Pancreas (tissue), 10 donors: ENCODE results near the gene SPTLC1. TPM values are rescaled to one million over a fixed set of nuclear protein-coding genes. Genes with fewer than 3 reads are reported as not detected.

ENCODE experiments used
- ATAC-seq, 4 donors: fragments of 200-7000 bp; cut with Tn5 transposase; one replicate each; pipeline versions ENCODE4 v1.8.0 to v1.9.1; 2020; ENCODE audit warnings: mild to moderate bottlenecking in 4 of 4, moderate library complexity in 4 of 4
- DNase-seq, 6 donors: peaks; one replicate each; pipeline ENCODE4 v3.0.0-alpha.2; 2020
- FAIRE-seq: peaks from 2 replicates; lab custom pipeline; 2012; peaks lifted over from hg19 to GRCh38; lab: Jason Lieb, UNC
- H3K27ac ChIP-seq, 4 donors: fragments of 200-600 bp; sonication (generic); 1 replicate in 3 of 4; 2 replicates in 1 of 4; pipeline versions ENCODE4 v1.5.0 to v1.8.0; 2020
- H3K27me3 ChIP-seq, 4 donors: fragments of 200-600 bp; one replicate each; pipeline ENCODE4 v1.8.0; 2021
- H3K36me3 ChIP-seq, 3 donors: fragments of 200-600 bp; sonication (generic) in 1 of 3; one replicate each; pipeline versions ENCODE4 v1.5.0 to v1.8.0; 2020 to 2021
- H3K4me1 ChIP-seq, 3 donors: fragments of 200-600 bp; one replicate each; pipeline ENCODE4 v1.8.0; 2021
- H3K4me3 ChIP-seq, 4 donors: fragments of 200-600 bp; sonication (generic) in 2 of 4; one replicate each; pipeline versions ENCODE4 v1.5.0 to v1.8.0; 2020 to 2021
- H3K9me3 ChIP-seq, 4 donors: fragments of 200-600 bp; one replicate each; pipeline ENCODE4 v1.8.0; 2021
- CTCF ChIP-seq, 4 donors: fragments of 200-600 bp; sonication (generic) in 3 of 4; IDR thresholded peaks; one replicate each; pipeline versions ENCODE4 v1.5.0 to v1.8.0; 2021; ENCODE audit warnings: antibody characterized with exemption in 4 of 4
- WGBS, 2 donors: extraction: QIAGEN DNeasy Blood & Tissue Kit; methylation state at CpG; one replicate each; pipeline ENCODE4 v1.1.7; 2013; 5-methylcytosine and 5-hydroxymethylcytosine counted together
- intact Hi-C, 3 donors: fragments of 100-400 bp; cut with DNase I; formaldehyde crosslinking; loops; one replicate each; pipeline versions ENCODE4 v1.11.1 to v1.14.2; 2022
- polyA plus RNA-seq, 2 donors: library from polyadenylated mRNA; stranded (reverse); fragments of 200-250 nt; gene quantifications; one replicate each; pipeline ENCODE4 v1.2.3, GENCODE V29; 2013
- total RNA-seq, 6 donors: library from RNA; stranded (reverse); fragmentation: NEBNext Ultra II Directional in 4 of 6; extraction: Animal tissue kit (Norgen Biotek cat#: 25700) in 4 of 6; gene quantifications; one replicate each; pipeline versions ENCODE4 v1.2.1 to v1.2.4, GENCODE V29; 2021 to 2023
- donor health status: healthy with polysubstance abuse.
- donor health status: DM: no; HTN: no; CAD: no; lungs with moderate emphysema.
- donor health status: DM: no; HTN: no; CAD: no.
- donor health status: control.
- donor health status: control.
- donor health status: Bipolar disorder and iron deficiency.
- donor health status: DM: yes; HTN: yes; CAD: no.
- donor health status: DM: no; HTN: no; CAD: no.
- donor health status: DM: no; HTN: no; CAD: no.
- donor health status: DM: yes; HTN: yes; CAD: no.

SPTLC1 gene
- total and polyA plus RNA-seq, 8 donors, result 13.0 to 36.0 (median 25.0) TPM

- Histone ChIP-seq H3K27ac (no peak overlapping the region), H3K4me3 (no peak overlapping the region), H3K4me1 (no peaks in the 10 kb centered on the region), H3K9me3 (no peaks in the 10 kb centered on the region), H3K27me3 (no peaks in the 10 kb centered on the region), H3K36me3 (peaks cover 0 to 54% (median 7%) of the 10 kb centered on the region in 3 donors)
- FAIRE-seq (no peak), ATAC-seq (no peak), DNase-seq (no peak)
- no peak for TF ChIP-seq CTCF (IDR thresholded peaks at IDR 0.05)
- intact Hi-C loops, result no loop called here
- 97% methylated on average over 5 of the region's 5 CpGs for WGBS, 2 donors
Measured at GRCh38 chr9:92033991-92034390, 81.2 kb downstream of the SPTLC1 start.

GRCh38 chr9:92033307-92033706 is 81.9 kb downstream of the SPTLC1 start:
- H3K27ac ChIP-seq, result no peak overlapping the region
- TF ChIP-seq CTCF (IDR thresholded peaks at IDR 0.05), result no peak
- no peak for ATAC-seq
- peaks cover 0 to 51% (median 7%) of the 10 kb centered on the region in 3 donors for H3K36me3 ChIP-seq
- 96 to 99% methylated on average over 5 of the region's 5 CpGs for WGBS, 2 donors
- no peak for DNase-seq
- H3K9me3 ChIP-seq, result no peaks in the 10 kb centered on the region
- H3K4me3 ChIP-seq, result no peak overlapping the region
- no peaks in the 10 kb centered on the region for H3K4me1 ChIP-seq
- no peaks in the 10 kb centered on the region for H3K27me3 ChIP-seq
- FAIRE-seq, result no peak
- intact Hi-C loops, result no loop called here

GRCh38 chr9:92032891-92033290 is 82.3 kb downstream of the SPTLC1 start:
- H3K9me3 ChIP-seq, result no peaks in the 10 kb centered on the region
- no peak for ATAC-seq
- 91 to 92% methylated on average over 5 of the region's 5 CpGs for WGBS, 2 donors
- no peaks in the 10 kb centered on the region for H3K27me3 ChIP-seq
- FAIRE-seq, result no peak
- H3K27ac ChIP-seq, result no peak overlapping the region
- TF ChIP-seq CTCF (IDR thresholded peaks at IDR 0.05), result no peak
- DNase-seq, result no peak
- H3K4me1 ChIP-seq, result no peaks in the 10 kb centered on the region
- H3K4me3 ChIP-seq, result no peak overlapping the region
- peaks cover 0 to 46% (median 7%) of the 10 kb centered on the region in 3 donors for H3K36me3 ChIP-seq
- intact Hi-C loops, result no loop called here

- no peak for FAIRE-seq
- DNase-seq, result no peak
- Histone ChIP-seq H3K27me3 (no peaks in the 10 kb centered on the region), H3K4me3 (no peak overlapping the region), H3K9me3 (no peaks in the 10 kb centered on the region), H3K27ac (no peak overlapping the region), H3K36me3 (peaks cover 0 to 24% (median 3%) of the 10 kb centered on the region in 3 donors), H3K4me1 (no peaks in the 10 kb centered on the region)
- no peak for ATAC-seq
- WGBS, 2 donors, result 91 to 92% methylated on average over 3 of the region's 3 CpGs
- intact Hi-C loops, result no loop called here
- TF ChIP-seq CTCF (IDR thresholded peaks at IDR 0.05), result no peak
Measured at GRCh38 chr9:92030367-92030766, 84.8 kb downstream of the SPTLC1 start.

- intact Hi-C loops, result no loop called here
- Histone ChIP-seq H3K27ac (no peak overlapping the region), H3K9me3 (no peaks in the 10 kb centered on the region), H3K4me3 (no peak overlapping the region), H3K27me3 (no peaks in the 10 kb centered on the region), H3K36me3 (peaks cover 0 to 17% (median 3%) of the 10 kb centered on the region in 3 donors), H3K4me1 (no peaks in the 10 kb centered on the region)
- DNase-seq (no peak), FAIRE-seq (no peak), ATAC-seq (no peak)
- 94 to 95% methylated on average over 4 of the region's 4 CpGs for WGBS, 2 donors
- no peak for TF ChIP-seq CTCF (IDR thresholded peaks at IDR 0.05)
Measured at GRCh38 chr9:92029553-92029952, 85.7 kb downstream of the SPTLC1 start.
